Activated CD4-positive, alpha-beta T cell treated with anti-CD3 and anti-CD28 coated beads for 24 hours (primary cell): Measurements from ENCODE around the gene SEPTIN3.

Experiments
- DNase-seq, 2 donors: peaks; one replicate each; pipeline ENCODE4 v3.0.0-alpha.2; 2020; ENCODE audit warnings: low read depth in 2 of 2

SEPTIN3 gene

GRCh38 chr22:42016111-42016510 is 46.9 kb downstream of the SEPTIN3 start:
- no peak for DNase-seq

DNA sequence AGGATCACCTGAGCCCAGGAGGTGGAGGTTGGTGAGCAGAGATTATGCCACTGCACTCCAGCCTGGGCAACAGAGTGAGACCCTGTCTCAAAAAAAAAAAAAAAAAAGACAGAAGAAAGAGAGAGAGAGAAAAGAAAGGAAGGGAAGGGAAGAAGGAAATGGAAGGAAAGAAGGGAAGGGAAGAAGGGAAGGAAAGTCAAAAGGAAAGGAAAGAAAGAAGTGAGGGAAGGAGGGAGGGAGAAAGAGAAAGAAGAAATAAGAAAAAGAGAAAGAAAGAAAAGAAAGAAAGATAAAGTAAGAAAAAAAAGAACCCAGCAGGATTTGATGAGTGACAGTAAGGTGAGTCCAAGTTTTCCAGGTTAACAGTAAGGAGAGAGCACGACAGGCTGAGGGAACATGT is 49.0 kb downstream of the SEPTIN3 start:
- DNase-seq, result no peak
